ENCODE results near the gene THAP7. TPM values are rescaled to one million over a fixed set of nuclear protein-coding genes. Genes with fewer than 3 reads are reported as not detected.

Gene THAP7
- total and polyA plus RNA-seq, 9 of the 15 experiments (the other 6 are each of a cell fraction or from before 2014, with no cell fraction given), result 7.9 to 263 (median 84.1) TPM

DNA sequence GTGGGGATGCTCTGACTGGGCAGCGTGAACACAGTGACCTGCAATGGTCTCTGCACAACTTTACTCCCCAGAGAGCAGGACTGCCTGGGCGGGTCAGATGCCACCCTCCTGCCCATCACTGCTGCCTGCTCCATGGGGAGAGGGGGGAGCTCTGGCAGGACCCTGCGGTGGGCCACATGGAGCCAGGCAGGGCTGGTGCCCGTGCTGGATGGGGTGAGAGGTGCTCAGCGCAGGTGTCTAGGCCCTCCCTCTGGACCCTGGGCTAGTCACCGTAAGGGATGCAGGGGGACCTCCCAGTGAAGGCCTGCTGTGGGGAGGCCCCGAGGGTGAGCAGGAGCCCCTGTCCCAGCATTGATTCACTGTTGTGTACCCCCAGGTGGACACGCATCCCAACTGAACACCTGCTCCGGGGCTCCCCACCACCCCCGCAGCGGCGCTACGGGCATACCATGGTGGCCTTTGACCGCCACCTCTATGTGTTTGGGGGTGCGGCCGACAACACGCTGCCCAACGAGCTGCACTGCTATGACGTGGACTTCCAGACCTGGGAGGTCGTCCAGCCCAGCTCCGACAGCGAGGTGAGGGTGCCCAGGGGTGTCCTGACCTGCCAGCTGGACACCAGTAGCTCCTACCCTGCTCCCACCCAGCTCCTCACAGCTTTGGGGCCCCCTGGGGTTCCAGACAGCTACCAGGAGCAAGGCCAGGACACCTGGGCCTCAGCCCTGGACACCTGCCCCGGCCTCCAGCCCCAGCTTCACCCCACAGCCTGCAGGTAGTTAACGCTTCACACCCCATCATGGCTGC, 10.5 kb downstream of the THAP7 start (continued):
- TF ChIP-seq PHF8 (IDR thresholded peaks at IDR 0.05; ENCODE audit: borderline replicate concordance, low read length) (no peak), ESRRB (CRISPR knock-in tag; IDR thresholded peaks at IDR 0.05; ENCODE audit: borderline replicate concordance) (no peak), SAFB (IDR thresholded peaks at IDR 0.05; ENCODE audit: borderline replicate concordance, low read depth, low read length) (no peak), CBFB (CRISPR knock-in tag; IDR thresholded peaks at IDR 0.05) (no peak), TBP (optimal IDR thresholded peaks at IDR 0.05; ENCODE audit: low read depth, low read length) (no peak), SMAD2 (IDR thresholded peaks at IDR 0.05; ENCODE audit: low read depth, low read length) (no peak), ZNF311 (CRISPR knock-in tag; IDR thresholded peaks at IDR 0.05) (no peak), KLF1 (tag; IDR thresholded peaks at IDR 0.05) (0 out of 2 replicates have a peak, but pooled peaks have one; percentile 30), POLR2H (tag; IDR thresholded peaks at IDR 0.05; ENCODE audit: low read depth) (no peak)
- TF ChIP-seq, protein P1, sequence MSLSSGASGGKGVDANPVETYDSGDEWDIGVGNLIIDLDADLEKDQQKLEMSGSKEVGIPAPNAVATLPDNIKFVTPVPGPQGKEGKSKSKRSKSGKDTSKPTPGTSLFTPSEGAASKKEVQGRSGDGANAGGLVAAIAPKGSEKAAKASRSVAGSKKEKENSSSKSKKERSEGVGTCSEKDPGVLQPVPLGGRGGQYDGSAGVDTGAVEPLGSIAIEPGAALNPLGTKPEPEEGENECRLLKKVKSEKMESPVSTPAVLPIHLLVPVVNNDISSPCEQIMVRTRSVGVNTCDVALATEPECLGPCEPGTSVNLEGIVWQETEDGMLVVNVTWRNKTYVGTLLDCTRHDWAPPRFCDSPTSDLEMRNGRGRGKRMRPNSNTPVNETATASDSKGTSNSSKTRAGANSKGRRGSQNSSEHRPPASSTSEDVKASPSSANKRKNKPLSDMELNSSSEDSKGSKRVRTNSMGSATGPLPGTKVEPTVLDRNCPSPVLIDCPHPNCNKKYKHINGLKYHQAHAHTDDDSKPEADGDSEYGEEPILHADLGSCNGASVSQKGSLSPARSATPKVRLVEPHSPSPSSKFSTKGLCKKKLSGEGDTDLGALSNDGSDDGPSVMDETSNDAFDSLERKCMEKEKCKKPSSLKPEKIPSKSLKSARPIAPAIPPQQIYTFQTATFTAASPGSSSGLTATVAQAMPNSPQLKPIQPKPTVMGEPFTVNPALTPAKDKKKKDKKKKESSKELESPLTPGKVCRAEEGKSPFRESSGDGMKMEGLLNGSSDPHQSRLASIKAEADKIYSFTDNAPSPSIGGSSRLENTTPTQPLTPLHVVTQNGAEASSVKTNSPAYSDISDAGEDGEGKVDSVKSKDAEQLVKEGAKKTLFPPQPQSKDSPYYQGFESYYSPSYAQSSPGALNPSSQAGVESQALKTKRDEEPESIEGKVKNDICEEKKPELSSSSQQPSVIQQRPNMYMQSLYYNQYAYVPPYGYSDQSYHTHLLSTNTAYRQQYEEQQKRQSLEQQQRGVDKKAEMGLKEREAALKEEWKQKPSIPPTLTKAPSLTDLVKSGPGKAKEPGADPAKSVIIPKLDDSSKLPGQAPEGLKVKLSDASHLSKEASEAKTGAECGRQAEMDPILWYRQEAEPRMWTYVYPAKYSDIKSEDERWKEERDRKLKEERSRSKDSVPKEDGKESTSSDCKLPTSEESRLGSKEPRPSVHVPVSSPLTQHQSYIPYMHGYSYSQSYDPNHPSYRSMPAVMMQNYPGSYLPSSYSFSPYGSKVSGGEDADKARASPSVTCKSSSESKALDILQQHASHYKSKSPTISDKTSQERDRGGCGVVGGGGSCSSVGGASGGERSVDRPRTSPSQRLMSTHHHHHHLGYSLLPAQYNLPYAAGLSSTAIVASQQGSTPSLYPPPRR (CRISPR knock-in tag; IDR thresholded peaks at IDR 0.05; ENCODE audit: borderline replicate concordance), result no peak
- TF ChIP-seq, protein P2, sequence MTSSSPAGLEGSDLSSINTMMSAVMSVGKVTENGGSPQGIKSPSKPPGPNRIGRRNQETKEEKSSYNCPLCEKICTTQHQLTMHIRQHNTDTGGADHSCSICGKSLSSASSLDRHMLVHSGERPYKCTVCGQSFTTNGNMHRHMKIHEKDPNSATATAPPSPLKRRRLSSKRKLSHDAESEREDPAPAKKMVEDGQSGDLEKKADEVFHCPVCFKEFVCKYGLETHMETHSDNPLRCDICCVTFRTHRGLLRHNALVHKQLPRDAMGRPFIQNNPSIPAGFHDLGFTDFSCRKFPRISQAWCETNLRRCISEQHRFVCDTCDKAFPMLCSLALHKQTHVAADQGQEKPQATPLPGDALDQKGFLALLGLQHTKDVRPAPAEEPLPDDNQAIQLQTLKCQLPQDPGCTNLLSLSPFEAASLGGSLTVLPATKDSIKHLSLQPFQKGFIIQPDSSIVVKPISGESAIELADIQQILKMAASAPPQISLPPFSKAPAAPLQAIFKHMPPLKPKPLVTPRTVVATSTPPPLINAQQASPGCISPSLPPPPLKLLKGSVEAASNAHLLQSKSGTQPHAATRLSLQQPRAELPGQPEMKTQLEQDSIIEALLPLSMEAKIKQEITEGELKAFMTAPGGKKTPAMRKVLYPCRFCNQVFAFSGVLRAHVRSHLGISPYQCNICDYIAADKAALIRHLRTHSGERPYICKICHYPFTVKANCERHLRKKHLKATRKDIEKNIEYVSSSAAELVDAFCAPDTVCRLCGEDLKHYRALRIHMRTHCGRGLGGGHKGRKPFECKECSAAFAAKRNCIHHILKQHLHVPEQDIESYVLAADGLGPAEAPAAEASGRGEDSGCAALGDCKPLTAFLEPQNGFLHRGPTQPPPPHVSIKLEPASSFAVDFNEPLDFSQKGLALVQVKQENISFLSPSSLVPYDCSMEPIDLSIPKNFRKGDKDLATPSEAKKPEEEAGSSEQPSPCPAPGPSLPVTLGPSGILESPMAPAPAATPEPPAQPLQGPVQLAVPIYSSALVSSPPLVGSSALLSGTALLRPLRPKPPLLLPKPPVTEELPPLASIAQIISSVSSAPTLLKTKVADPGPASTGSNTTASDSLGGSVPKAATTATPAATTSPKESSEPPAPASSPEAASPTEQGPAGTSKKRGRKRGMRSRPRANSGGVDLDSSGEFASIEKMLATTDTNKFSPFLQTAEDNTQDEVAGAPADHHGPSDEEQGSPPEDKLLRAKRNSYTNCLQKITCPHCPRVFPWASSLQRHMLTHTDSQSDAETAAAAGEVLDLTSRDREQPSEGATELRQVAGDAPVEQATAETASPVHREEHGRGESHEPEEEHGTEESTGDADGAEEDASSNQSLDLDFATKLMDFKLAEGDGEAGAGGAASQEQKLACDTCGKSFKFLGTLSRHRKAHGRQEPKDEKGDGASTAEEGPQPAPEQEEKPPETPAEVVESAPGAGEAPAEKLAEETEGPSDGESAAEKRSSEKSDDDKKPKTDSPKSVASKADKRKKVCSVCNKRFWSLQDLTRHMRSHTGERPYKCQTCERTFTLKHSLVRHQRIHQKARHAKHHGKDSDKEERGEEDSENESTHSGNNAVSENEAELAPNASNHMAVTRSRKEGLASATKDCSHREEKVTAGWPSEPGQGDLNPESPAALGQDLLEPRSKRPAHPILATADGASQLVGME (CRISPR knock-in tag; IDR thresholded peaks at IDR 0.05), result 0 out of 2 replicates have a peak, but pooled peaks have one; percentile 59
